ENCODE measurements around the gene LASP1.

The LASP1 gene

DNA sequence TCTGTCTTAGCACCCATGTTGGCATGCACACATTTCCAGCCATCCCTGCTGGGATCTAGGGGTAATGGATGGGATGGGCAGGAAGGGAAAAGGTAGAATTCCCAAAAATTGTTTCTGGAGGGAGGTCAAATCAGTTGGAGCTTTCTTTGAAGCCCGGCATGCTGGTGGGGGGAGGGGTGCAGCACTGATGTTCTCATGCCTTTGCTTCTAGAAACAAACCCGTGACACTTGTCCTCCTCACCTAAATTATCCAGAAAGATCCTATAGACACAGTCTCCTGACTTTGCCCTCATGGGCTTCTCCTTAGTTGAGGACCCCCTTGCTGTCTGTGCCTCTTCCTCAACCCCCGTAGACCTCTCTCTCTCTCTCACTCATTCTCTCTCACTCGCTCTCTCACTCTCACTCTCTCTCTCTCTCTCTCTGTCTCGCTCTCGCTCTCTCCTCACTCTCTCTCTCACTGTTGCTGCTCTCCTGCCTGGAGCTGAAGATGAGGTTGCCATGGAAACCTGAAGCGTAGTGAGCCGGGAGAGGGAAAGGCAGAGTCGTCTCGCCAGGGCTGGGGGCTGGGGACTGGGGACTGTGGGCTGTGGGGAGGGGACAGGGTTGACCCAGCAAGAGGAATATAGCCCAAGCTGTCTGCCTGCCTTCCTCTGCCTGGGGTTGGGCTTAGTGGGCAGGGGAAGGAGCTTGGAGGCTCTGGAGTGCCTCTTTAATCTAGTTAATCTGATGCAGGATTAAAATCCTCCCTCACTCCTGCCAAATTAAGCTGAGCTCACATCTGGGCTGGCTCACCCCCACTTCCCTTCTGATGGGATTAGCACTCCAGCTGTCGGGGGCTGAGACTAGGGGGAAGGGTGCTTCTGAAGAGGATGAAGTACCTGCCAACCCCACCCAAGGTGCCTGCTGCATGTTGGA is 16.1 kb downstream of the LASP1 start:
- peak in 44 of 56 donors; percentile 18 to 84 (median 52) for DNase-seq

DNA sequence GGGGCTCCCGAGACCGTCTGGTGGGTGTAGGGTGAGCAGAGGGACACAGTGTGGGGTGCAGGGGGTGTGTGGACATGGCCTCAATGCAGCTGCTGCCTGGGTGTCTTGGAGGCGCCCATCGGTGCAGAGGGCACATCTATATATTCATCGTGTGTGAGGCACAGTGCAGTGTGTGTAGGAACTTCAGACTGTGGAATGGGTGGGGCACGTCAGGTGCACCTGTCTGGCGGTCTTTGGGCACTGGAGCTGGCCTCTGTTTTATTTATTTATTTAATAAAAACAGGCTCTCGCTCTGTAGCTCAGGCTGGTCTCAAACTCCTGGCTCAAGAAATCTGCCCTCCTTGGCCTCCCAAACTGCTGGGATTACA is 16.8 kb downstream of the LASP1 start:
- DNase-seq, result no peak

DNA sequence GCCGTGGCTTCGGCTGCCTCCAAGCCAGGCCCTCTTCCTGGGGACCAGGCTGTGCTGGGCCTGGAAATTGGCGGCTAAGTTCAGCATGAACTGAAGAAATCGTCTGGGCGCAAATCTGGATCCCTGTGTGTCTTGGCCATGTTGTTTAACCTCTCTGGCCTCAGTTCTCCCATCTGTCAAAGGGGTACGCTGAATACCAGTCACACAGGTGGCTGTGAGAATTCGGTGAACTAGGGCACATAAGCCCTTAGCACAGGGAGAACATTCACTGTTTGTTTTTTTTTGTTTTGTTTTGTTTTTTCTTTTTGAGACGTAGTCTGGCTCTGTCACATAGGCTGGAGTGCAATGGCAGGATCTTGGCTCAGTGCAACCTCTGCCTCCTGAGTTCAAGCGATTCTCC is 19.0 kb downstream of the LASP1 start:
- no peak for DNase-seq

DNA sequence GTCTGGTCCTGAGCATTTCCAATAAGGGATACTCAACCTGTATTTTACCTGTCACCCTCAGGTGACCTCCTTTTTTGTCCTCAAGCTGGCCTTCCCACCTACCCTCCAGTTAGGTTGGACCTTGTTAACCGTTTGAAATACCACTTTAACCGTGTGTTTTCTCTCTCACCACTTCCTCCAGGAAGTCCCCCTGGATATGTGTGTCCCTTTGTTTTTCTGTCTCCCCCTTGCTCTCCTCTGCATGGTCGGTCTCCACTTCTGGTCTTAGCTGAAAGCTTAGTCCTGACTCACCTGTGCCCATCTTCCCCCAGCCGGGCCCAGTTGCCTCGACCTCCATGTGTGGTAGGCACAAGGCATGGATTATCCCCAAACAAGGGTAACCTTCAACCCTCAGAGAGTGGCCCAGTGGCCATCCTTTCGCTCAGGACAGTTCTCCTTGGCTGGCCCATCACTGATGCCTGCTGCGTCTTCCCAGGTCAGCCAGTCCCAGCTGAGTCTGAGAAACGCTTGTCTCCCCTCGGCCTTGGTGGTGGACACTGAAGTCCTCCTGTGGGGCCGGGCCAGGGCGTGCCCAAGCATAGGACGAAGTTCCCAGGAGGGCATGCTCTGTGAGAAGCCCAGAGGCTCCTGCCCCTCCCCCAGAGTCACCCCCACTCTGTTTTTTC is 20.0 kb downstream of the LASP1 start:
- no peak for DNase-seq

DNA sequence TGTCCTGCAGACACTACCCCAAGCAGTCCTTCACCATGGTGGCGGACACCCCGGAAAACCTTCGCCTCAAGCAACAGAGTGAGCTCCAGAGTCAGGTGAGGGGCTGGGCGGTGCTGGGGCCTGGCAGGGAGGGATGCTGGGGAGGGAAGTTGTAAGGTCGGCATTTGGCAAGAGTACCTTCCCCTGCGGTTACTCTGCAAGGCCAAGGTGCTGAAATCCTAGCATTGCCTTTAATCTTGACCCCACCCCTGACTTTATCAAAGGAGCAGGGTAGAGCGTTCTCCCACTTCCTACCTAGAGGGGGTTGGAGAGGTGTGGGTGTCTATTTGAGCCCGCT is 20.5 kb downstream of the LASP1 start:
- no peak for DNase-seq

DNA sequence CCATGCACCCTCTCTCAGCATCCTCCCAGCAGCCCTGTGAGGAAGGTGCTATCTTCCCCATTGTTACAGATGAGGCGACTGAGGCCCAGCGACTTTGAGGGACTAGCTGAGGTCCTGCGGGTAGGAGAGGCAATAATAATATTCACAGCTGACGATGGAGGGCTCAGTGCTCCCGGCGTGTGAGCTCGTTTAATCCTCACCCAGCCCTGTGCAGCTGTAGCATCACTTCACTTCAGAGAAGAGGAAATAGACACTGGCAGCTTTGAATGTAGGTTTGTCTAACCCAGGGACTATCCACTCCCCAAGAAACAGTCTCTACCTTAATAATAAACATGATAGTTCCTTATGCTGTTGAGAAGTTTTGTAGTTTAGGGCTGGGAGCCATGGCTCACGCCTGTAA is 21.6 kb downstream of the LASP1 start:
- no peak for DNase-seq

DNA sequence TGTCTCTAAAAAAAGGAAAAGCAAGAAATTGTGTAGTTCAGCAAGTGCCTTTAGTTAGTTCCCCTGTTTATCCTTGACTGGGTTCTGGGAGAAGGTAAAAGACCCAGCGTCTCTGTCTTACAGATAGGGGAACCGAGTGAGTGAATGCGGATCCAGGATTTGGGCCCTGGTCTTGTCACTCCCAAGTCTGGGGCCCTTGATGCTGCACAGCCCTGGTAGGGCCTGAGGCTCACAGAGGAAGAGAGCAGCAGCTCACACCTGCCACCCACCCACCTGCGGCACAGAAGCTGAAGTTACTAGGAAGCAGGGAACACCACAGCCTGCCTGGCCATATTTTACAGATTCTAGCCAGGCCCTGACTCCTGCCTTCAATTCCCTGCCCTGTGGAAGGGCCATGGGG is 22.2 kb downstream of the LASP1 start:
- DNase-seq, result no peak

DNA sequence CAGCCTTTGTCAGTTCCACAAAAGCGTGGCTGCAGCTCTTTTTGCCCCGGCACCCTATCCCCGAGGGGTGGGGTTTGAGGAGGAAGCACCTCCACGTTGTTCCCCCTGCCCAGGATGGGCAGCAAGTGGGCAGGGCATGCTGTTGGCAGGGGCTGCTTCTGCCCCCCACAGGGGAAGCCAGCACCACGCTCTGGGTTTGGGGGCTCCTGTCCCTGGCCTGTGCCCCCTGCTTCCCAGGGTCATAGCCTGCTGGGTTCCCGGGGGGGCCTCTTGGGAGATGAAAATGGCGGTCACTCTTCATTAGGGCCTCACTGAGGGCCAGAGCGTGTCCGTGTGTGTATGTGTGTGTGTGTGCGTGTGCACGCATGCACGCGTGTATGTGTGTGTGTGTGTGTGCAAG is 22.8 kb downstream of the LASP1 start:
- no peak for DNase-seq

DNA sequence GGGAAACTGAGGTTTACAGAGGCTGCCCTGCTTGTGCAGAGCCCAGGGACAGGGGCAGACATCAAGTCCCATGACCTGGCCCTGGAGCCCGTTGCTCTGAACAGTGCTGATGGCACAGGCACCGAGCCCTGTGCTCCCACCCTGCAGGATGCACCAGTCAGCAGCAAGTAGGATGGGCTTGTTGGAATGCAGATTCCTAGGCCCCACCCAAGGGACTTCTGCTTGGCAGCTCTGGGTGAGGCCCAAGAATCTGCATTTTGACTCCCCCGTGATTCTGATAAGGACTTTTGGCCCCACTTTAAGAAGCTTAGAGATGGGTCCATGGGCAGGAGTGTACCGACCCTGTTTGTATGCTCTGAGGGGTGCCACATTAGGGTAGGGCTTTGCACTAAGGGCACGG is 23.3 kb downstream of the LASP1 start:
- no peak for DNase-seq

DNA sequence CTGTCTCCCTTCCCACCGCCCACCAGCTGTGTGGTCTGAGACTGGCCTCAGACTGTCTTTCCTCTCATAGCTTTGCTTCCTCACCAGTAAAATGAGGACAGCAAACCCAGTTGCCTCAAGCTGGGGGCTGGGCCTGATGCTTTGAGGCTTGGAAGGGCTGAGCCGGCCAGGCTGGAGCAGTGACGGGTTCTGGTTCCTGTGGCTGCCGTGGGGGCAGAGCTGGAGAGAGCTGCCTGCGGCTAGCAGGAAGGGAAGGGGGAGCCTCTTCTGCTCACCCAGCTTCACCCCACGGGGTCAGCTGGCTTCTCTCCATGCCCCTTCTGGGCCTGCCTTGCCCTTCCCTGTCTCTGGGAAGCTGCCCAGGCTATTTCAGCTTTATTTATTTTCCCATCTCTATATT is 23.7 kb downstream of the LASP1 start:
- DNase-seq, result peak in 12 of 56 donors; percentile 9 to 52 (median 24)

DNA sequence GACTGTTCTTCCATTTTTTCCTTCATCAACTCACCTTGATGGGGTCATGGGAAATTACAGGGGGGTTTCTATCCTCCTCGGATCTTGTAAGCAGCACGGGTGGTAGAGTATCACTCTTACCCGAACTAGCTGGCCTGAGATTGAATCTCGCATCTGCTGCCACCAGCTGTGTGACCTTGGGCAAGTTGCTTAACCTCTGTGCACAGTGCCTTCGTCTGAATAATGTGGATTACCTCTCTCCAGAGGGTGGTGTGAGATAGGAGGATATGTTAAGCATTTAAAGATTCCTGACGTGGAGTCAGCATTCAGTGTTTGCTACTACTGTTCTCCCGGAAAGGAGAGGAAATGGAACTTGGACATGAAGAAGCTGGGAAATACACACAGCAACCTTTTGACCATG is 24.4 kb downstream of the LASP1 start:
- no peak for DNase-seq

DNA sequence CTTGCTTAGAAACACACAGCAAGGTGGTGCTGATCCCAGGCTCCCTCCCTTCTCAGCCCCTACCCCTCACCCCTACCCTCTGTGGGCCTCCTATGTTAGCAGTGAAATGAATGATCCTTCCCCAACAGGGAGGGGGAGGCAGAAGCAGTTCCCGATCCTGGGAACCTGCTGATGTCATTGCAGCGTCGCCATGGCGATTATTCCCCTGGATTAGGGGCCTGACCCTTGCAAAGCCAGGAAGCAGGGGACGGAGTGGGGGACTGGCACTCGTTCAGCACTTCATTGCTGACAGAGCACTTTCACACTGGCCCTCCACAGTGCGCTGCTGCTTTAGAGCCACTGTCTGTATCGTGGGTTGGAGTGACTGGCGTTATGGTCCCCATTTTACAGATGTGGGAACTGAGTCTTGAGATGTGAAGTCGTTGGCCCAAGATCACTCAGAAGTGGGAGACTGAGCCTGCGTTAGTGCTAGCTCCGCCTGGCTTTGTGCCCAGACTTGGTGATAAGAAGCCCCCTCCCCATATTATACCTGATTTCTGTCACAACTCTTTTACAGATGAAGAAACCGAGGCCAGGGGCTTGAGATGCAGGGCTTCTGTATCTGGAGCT is 26.6 kb downstream of the LASP1 start:
- DNase-seq, result no peak

DNA sequence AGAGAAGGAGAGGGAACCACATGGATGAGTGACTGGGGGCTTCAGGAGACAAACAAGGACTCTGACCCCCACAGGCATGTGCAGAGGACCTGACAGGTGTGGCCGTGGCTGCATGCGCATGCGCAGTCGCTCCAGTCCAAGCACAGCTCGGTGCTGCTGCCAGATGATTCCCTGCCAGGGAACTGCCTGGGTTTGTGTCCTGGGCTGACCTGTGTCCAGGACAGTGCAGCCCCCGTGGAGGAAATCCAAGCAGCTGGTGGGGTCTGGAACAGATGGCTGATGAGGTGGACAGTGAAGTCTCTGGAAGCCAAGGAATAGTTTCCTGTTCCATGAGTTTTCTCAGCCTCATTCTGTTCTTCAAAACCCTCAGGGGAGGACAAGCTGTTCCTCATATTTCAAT is 27.3 kb downstream of the LASP1 start:
- DNase-seq, result peak in 8 of 56 donors; percentile 14 to 38 (median 28)

DNA sequence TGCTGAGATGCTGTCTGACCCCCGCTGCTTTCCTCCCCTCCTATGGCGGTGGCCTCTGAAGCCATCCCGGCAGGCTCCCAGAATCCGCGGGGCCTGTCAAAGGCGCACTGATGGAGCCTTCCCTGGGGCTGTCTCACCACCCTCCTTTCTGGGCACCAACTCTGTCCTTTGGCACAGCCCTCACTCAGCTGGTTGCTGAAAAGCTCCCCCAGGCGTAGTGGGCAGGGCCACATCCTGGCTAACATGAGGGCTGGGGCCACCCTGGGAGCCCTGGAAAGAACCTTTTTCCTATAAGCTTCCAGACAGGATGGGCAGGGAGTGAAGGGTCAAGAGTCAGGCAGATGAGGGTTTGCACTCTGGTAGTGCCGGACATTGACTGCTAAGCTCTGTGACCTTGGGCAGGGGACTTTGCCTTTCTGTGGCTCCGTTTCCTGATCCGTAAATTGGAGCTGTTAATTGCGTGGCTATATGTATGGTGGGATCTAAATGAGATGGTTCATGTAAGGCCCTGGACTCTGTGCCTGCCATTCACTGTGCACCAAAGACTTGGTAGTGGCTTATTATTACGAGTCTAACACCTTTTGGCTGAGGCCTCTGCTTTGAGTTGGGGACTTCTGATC is 27.9 kb downstream of the LASP1 start:
- DNase-seq, result peak in 7 of 56 donors; percentile 12 to 49 (median 27)

DNA sequence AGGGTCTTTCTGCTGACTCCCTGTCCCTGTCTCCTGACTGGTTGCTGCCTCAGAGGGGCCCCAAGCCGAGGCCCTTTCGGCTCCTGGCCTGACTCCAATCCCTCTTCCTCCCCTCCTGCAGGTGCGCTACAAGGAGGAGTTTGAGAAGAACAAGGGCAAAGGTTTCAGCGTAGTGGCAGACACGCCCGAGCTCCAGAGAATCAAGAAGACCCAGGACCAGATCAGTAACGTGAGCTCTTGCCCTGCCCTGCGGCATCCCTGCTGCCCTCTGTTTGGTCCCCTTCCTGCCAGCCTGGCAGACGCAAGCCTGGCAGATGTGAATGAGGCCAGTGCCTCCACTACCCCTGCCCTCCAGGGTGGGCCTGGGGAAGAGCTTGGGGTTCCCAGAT is 28.4 kb downstream of the LASP1 start:
- no peak for DNase-seq

DNA sequence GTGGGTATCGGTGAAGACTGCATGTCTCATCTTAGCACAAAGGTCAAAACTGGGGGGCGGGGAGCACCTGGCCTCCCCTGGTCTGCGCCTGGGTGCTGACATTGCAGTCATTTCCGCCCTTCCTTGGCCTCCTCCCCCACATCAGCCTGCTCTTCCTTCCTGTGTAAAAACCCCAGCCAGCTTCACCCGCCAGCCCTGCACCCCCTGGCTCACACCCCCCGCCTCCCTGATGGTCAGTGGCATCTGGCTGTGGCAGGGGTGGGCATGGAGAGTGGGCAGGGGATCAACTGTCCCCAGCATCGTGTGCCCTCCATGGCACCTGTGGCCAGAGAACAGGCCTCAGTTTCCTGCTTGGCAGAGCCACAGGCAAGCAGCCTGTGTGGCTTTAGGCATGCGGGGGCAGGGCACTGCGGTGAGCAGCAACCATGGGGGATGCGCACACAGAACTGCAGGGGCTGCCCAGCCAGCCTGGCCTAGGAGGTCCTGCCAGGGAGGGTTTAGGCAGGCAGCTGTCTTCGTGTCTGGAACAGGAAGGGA is 29.0 kb downstream of the LASP1 start:
- DNase-seq, result peak in 1 of 56 donors; percentile 30

DNA sequence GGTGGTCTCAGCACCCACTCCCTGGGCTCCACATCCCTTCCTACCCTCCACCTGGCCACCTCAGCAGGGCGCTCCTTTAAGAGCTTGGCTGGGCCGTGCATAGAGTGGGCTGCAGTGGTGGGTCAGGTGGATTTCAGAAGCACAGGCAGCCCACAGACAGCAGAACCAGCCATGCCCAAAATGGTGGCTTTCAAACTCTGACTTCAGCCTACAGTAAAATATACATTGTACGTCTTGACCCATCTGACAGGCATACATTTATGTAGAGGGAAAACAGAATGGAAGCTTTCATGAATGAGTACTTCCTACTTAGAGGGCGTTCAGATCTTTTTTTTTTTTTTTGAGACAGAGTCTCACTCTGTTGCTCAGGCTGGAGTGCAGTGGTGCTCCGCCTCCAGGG is 29.6 kb downstream of the LASP1 start:
- DNase-seq, result no peak

DNA sequence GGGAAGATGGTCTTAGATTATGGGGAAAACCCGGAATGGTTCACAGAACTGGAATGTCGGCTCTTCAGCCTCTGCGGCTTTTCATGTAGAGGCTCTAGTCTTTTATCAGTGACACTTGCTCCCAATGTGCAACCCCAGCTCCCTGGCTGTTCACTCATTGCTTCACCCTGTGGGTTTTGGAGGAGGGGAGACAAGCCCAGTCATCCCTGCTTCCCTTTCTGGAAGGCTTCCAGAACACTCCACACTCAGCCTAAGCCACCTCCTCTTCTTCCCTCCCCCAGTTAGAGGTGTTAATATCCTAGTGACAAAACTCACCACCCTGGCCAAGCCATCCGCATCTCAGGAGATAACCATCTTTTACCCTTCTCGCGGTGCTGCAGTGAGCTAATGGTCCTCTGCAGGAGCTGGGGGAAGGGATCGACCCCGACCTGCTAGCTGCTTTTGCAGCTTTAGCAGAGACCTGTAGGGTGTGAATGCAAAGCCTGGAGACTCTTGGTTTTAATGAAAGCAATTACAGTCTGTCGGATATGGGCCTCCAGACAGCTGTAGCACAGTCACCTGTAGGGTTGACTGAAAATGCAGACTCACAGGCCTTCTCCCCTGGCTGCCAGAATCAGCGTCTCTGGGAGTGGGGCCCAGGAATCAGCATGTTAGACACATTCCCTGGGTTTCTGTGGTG is 31.3 kb downstream of the LASP1 start:
- DNase-seq, result peak in 3 of 56 donors; percentile 16 to 27 (median 24)

DNA sequence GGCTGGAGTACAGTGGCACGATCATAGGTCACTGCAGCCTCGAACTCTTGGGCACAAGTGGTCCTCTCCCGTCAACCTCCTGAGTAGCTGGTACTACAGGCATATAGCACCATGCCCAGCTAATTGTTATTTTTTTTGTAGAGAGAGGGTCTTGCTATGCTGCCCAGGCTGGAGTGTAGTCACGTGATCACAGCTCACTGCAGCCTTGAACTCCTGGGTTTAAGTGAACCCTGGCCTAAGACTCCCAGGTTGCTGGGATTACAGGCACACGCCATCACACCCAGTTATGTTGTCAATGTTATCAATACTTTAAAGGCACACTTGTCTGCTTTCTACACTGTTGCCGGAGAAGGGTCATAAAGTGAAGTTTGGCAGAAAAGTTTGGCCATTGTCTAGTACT is 33.5 kb downstream of the LASP1 start:
- DNase-seq, result no peak

DNA sequence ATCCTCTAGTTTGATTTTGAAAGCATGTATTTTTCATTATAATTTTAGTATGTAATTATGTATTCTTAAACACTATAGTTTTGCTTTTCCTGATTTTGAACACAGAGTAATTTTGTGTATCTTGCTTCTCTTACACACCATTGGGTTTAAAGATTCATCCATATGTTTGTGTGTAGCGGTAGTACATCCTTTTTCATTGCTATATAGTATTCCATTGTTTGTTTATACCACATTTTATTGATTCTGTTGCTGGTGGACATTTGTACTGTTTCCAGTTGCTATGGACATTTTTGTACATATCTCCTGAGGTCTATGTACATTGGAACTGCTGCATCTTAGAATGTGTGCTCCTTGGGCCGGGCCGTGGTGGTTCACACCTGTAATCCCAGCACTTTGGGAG is 35.0 kb downstream of the LASP1 start:
- DNase-seq, result no peak

DNA sequence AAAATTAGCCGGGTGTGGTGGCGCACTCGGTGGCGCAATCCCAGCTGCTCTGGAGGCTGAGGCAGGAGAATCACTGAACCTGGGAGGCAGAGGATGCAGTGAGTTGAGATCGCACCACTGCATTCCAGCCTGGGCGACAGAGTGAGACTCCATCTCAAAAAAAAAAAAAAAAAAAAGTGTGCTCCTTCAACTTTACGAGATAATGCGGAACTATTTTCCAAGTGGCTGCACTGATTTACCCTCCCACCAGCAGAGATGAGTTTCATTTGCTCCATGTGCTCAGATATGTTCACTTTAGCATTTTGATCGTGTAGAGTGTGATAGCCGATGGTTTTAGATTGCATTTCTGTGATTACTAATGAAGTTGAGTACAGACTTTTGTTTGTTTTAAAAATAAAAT is 35.5 kb downstream of the LASP1 start:
- no peak for DNase-seq
